ENCODE measurements around the gene CD52. TPM values are rescaled to one million over a fixed set of nuclear protein-coding genes. Genes with fewer than 3 reads are reported as not detected.
"Not testable (repeated sequence)": the region's sequence is repeated elsewhere in the genome, so short reads cannot be mapped to it uniquely, and the experiment has no call there.

CD52 gene
- total RNA-seq, 1 experiment from 2014 or later: not detected

DNA sequence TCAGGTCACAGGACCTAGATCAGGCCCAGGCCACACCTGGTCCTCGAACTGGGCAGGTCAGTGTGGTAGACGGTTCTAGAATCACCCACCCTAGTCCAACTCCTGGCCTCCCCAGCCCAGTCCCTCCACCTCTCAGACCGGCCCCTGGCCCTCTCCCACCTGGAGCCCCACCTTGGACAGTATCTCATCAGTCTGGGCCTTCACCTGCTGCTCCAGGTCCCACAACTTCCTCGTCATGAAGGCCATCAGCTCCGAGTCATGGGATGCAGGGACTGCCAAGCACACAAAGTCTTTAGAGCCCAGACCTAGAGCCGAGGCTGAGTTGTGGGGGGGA is 20.0 kb upstream of the CD52 start:
- DNase-seq (ENCODE audit: low read depth): no peak

DNA sequence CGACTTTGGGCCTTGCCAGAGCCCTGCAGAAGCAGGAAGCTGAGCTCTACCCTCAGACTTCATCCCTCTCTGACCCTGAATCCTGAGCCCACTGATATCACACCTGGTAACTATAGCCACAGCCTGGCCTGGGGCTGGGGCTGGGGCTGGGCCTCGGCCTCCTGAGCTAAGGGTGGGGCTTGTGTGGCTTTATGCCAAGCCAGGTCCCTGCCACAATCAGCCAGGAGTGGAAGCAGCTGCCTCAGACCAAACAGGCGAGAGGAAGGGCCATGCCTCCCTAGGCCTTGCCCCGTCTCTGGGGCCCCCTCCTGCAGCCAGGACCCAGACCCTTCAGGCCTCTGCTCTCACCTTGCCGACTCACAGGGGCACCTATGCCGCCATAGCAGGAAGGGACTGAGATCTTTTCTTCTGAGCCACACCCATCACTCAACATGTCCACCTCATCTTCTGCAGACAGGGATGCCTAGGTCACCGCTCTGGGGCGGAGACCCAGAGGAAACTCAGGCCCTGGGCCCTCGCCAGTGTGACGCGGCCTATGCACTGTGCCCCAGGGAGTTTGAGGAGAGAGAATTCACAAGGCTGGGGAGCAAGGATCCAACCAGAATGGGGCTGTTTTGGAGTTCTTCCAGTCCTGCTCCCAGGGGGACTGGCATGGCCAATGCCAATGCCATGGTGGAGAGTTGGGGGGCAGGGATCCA is 17.0 kb upstream of the CD52 start:
- no peak for DNase-seq (ENCODE audit: low read depth)

DNA sequence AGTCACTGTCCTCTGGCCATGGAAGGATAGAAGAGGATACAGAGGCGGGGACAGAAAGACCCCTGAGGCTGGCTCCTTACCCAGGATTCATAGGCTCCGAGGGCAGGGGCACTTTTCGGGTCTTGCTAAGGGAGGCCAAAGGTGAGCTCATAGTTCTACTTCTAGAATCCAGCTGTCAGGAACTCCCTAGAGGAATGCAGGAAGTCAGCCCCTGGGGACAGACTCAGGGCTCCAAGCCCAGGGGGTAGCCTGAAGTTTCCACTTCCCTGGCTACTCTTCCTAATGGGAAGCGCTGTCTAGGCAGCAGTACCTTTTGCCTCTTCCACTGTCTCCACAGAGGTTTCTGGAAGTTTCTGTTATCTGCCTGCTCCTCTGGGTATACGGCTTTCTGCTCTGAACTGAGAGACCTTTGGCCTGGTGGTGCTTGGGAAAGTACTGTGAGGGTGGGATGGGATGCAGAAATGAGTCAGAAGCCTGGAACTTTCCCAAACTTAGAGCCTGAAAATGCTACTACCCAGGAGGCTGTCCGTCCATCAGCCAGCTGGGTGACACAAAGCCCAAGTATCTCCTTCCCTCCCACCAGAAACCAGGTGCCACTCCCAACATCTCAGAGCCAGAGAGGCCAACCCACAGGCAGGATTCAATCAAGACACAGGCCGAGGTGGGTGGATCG is 14.9 kb upstream of the CD52 start:
- DNase-seq (ENCODE audit: low read depth): peak; percentile 77

DNA sequence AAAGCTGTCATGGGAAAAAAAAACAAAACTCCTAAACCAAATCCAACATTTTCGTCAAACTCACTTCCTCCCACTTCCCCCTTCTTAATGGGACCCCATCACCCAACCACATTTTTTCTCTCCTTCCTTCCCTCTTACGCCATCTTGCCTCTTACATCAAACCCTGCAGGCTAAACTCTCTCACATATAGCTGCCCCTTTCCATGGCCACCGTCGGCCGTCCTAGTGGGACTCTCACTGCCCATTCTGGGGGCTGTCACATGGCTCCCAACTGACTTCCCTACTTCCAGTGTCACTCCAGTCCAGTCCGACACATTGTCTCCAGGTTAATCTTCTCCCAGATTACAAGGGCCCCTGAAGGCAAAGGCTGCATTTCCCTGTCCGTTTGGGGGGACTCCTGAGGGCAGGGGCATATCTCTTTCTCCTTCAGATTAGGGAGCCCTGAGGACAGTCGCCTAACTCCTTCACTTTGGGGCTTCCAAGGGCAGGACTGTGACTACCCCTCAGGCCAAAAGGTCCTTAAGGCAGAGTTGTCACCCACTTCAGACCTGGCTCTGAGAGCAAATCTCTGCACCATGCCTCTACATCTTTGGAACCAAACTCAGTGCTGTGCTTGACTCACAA is 12.0 kb upstream of the CD52 start:
- DNase-seq (ENCODE audit: low read depth): no peak

DNA sequence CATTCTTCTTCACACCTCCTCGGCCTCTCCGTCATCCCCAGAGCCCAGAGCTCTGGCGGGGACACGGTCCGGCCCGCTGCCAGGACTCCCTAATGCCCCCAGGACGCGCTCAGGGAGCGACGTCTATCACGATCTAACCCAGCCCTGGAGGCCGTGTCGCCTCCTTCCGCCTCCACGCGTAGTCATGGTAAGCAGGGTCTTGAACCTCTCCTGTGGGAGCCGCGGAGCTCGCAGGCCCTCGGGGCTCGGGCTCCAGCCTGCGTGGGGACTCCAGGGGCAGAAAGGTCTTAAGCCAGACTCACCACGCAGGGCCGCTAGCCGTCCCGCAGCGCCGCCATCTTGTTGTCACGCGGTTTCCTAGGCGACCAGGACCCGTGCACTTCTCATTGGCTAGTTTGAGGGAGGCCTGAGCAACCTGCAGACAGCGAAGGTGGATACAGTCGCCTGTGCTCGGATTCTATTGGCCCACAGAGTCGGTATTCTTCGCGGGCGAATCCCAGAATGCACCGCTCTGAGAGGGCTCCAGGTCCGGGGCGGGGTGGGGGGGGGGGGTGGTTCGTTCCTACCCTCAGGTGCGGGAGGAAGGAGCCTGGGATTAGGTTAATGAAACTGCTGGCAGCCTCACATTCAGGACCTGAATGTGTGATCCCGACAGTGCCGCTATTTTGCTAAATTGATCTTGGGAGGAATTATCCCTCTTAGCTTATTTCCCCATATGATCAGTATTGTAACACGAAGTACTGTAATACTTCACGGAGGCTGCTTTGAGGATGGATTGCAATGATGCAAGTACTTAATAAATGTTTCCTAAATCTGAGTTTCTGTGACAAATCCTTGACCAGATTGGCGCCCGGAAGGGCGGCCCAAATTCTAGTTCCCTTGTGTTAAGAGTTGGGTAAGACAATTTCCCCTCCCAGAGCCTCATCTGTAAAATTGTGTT is 11.2 kb upstream of the CD52 start, which contains the start of gene UBXN11:
TSS of gene UBXN11 (minus strand) at position 347 of the 940 bp plus-strand sequence. CDS start 3,753 bp downstream, outside the sequence.
- peak; percentile 93 for DNase-seq (ENCODE audit: low read depth)

DNA sequence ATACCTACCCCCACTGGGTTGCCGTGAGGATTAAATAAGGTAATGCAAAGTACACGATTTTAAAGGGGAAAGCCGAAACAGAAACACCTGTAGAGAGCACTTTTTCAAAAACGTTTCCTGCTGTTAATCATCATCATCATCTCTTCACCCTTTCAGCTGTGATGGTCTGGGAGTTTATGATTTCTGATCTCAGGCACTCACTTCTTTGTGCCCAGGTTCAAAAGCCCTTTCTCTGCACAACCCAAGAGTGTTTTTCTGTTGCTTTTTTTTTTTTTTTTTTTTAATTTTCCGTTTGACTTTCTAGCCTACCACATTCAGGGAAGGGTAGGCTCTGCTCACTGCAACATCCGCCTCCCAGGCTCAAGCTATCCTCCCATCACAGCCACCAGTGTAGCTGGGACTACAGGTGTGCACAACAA is 10.4 kb upstream of the CD52 start:
- no peak for DNase-seq (ENCODE audit: low read depth)

DNA sequence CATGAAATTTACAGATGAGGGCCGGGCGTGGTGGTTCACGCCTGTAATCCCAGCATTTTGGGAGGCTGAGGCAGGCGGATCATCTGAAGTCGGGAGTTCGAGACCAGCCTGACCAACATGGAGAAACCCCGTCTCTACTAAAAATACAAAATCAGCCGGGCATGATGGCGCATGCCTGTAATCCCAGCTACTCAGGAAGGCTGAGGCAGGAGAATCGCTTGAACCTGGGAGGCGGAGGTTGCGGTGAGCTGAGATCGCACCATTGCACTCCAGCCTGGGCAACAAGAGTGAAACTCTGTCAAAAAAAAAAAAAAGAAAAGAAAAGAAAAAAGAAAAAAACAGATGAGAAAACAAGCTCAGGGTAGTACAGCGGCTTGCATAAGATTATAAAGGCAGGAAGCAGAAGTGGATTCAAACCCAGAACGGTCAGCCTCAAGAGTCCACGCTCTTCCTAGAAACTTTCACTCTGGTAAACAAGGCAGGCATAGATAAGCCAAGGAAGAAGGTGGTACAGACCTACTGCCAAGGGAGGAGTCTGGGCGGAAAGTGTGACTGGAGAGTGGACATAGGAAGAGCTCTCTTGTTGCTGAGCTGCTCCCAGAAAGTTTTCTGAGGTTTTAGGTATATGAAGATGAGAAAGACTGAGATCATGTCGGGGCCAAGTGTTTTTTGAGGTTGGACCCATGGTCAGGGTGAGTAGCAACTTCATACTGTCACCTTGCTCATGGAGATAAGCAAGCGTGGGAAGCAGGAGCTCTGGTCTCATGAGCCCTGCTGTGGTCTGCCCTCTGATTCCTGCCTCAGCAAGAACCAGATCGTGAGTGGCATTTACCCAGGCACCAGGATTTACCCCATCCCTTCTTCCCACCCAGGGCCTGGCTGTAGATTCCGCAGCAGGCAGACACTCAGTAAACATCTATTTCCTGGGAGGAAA is 9.5 kb upstream of the CD52 start:
- not testable (repeated sequence) for DNase-seq (ENCODE audit: low read depth)

DNA sequence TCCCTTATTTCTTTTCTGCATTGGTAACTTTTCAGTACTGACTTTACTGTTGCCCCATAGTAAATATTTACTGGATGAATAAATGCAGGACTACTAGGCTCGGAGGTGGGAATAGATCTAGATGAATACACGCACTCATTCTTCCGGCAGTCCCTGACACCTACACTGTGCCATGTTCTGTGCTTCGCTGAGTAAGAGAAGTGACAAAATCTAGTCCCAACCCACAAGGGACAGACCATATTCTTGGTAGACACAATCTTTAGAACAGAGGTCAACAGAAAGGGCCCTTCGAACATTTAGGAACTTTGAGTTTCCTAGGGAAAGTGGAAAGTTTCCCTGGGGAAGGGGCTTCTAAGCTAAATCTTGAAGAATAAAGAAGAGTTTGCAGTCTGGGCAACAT is 3.3 kb upstream of the CD52 start:
- no peak for DNase-seq (ENCODE audit: low read depth)

DNA sequence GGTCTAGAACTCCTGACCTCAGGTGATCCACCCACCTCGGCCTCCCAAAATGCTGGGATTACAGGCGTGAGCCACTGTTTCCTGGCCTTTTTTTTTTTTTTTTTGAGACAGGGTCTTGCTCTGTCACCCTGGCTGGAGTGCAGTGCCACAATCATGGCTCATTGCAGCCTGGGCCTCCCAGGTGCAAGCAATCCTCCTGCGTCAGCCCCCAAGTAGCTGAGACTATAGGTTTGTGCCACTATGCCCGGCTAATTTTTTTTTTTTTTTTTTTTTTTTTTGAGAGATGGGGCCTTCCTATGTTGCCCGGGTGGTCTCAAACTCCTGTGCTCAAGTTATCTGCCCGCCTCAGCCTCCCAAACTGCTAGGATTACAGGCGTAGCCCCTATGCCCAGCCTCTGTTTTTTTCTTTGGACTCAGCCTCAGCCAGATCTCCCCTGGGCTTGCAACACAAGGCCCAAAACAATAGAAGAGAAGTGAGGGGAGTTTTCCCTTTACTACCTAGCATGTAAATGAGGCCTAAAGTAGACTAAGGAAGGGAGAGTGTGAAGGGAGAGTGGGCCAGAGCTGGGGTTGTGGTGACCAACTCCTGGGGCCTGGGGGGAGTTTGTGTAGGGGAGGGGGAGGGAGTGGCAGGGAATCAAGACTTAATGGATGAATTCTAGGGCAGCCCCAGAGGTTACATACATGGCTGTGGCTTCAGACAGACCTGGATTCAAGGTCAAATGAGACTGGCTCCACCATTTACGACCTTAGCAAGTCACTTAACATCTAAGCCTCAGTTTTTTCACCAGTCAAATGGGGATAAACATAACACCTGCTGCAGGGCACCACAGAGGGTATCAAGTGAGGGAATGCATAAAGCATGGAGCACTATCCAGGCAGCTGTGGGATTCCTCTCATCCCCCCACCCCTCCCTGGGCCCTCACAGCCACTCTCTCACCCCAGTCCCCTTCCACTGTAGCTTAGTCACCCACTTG is 1.6 kb upstream of the CD52 start:
- DNase-seq (ENCODE audit: low read depth): no peak

DNA sequence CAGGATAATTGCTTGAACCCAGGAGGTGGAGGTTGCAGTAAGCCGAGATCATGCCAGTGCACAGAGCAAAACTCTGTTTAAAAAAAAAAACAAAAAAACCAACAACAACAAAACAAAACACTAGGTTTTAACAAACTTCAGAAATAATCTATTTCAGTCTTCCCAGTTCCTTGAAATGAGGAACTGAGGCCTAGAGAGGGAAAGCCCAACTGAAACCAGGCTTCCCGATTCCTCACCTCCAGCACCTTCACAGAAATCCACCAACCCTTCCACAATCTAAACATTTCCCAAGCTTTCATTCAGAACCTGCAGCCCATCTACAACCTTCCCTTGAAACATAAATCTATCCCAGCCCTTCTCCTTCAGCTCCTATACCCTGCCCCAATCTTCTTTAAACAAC is 612 bp upstream of the CD52 start:
- no peak for DNase-seq (ENCODE audit: low read depth)

DNA sequence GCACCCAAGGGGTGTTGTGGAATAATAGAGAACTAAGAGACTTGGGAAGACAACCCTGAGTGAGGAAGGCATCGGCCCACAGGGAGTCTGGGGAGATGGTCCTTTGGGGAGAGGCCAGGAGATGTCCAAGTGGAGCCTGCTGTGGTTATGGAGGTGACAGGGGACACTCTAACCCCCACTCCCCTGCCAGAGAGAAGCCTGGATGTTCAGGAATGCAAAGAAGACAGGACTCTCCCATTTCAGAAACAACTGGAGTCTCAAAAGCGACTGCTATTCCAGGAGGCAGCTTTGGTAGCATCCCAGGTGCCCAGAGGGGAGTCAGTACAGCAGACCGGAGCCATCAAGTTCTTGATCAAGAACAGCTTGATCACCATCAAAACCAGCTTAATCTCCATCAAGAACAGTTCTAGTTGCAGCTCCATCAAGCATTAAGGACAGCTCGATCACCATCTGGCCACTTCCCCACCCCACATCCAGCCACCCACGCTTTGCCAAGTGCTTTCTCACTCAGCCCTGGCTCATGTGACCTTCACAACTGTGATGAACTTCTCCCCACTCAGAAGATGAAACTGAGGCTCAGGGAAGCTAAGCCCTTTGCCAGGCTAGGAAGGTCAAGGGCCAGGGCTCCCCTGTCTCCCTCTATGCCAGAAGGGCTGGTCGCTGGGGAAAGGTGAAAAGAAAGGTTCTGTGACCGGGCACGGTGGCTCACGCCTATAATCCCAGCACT is 743 bp downstream of the CD52 start:
- no peak for DNase-seq (ENCODE audit: low read depth)

DNA sequence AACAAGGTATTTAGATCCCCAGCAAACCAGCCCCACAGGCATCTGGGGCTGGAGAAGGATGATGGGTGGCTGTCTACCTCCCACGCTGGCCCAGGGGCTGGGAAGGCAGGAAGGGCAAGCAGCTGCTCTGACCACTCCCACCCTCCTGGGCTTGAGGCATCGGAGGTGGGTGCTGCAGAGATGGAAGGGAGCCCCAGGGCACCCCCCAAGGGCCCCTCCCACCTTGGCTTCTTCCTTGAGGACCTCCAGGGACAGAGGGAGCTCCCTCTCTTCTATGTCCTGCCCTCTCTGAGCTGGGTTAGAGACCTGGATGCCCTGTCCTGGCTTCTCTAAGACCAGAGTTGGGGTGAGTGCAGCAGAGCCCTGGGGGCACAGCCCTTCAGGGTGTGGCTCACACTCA is 3.1 kb downstream of the CD52 start:
- no peak for DNase-seq (ENCODE audit: low read depth)

DNA sequence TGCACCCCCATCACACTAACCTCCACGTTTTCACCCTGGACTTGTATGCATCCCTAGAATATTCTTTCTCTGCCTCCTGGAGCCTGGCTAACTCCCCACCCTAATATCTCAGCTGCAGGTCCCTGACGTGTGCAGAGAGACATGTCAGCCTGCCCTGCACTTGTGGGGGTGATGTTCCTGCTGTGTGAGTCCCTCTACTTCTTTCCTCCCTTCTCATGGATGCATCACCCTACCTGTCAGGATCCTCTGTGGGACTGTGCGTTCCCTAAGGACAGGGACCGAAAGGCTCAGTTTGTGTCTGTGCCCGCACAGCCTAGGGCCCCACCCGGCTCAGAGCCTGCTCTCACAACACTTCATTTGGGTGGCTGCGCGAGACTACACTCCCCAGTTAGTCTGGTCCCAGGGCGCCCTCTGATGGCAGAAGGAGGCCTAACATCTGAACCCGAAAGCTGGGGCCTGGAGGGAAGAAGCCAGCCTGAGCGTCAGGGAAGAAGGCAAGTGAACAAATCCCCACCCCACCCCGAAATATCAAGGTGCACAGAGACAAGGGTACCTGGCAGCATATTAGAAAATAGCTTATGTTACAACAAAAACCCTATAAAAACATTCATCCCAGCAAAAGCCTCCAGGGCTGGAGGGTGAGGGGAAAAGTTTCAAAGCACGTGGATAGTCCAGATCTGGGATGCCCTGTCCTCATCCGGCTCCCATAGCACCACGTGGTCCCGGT is 3.7 kb downstream of the CD52 start:
- DNase-seq (ENCODE audit: low read depth): peak; percentile 73

DNA sequence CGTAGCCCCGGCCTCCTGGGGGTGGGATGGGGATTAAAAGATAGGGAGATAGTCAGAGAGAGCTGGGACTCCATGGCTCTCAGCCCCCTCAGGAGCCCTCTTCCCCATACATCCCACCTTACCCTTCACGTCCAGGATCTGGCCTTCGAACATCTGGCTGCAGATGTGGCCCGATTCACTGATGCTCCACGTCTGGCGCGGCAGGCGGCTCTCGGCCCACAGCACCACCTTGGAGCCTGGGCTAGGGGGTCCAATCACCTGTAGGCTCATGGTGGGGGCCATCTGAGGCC is 4.2 kb downstream of the CD52 start:
- no peak for DNase-seq (ENCODE audit: low read depth)

DNA sequence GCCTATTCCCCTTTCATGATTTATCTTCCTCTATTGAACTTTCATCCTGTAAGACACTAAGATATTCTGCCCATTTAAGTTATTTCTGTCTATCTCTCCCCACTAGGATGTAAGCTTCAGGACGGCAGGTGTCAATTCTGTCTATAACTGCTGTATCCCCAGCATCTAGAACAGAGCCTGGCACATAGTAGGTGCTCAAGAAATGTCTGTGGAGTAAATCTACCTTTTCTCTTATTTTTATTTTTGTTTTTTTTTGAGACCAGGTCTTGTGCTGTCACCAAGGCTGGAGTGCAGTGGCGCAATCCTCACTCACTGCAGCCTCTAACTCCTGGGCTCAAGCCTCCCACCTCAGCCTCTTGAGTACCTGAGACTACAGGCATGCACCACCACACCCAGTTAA is 5.6 kb downstream of the CD52 start:
- DNase-seq (ENCODE audit: low read depth): no peak

DNA sequence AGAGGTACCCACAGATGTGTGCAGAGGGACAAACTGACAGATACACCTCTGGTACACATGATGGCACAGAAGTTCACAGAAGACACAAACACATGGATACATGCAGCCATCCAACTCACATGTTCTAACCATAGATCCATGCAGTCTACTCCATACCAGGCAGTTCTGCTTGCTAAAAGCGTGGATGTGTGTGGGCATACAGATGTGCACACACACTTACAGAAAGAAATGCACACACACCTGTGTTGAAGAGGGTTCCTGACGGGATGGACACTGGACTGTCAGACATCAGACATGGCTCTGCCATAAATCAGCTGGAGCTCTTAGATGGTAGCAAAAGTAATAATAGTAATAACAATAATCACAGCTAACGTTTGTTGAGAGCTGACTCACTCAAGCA is 6.8 kb downstream of the CD52 start:
- DNase-seq (ENCODE audit: low read depth): no peak

DNA sequence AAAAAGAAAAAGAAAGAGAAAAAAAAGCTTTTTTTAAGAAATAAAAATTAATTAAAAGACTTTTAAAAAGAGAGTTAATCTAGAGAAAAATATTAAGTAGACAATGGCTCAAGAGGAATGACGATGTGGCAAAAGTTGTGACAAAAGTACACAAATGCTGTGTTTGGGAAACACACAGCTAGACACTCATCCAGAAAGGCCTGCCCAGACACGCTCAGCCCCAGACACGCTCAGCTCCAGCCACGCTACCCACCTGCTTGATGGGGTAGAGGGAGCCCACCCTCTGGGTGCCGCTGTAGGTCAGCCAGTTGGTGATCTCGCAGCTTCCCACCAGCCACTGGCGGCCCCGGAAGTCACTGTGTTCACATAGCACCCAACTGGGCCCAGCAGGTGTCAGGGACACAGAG is 10.2 kb downstream of the CD52 start:
- DNase-seq (ENCODE audit: low read depth): no peak

DNA sequence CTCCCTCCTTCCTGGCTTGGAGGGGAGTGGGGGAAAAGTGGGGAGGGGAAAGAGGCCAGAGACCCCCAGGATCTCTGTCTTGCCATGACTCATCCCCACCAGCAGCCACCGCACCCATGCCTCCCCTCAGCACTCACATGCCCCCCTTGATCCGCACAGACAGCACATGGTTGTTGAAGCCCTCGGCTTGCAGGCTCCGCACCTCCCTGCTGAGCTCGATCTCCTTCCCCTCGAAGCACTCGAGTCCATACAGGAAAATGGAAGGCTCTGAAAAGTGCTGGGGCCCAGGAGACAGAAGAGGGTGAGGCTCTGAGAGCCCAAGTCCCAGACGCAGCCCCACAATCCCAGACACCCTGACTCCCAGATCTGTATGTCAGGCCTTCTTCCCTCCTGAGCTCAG is 10.8 kb downstream of the CD52 start:
- DNase-seq (ENCODE audit: low read depth): no peak
